HG03378 (cell line): ENCODE measurements around the gene CEMIP2.

Experiments used
- ATAC-seq: cut with Tn5 transposase; IDR thresholded peaks from one replicate; pipeline ENCODE4 v1.9.1; 2021; ENCODE audit warnings: mild to moderate bottlenecking, moderate library complexity; ENCODE audit not compliant: unreplicated experiment

CEMIP2 gene

GRCh38 chr9:71752928-71753327 lies 15.4 kb downstream of the CEMIP2 start:
- ATAC-seq = no peak

GRCh38 chr9:71752352-71752751 lies 16.0 kb downstream of the CEMIP2 start:
- ATAC-seq = no peak

GRCh38 chr9:71748280-71748743 lies 20.0 kb downstream of the CEMIP2 start:
- ATAC-seq = no peak

GRCh38 chr9:71747576-71747975 lies 20.7 kb downstream of the CEMIP2 start:
- ATAC-seq = no peak

GRCh38 chr9:71746758-71747125 lies 21.6 kb downstream of the CEMIP2 start:
- no peak for ATAC-seq

- no peak for ATAC-seq
These were observed 22.1 kb downstream of the CEMIP2 start for GRCh38 chr9:71746023-71746757.

- ATAC-seq = no peak
These were observed 23.4 kb downstream of the CEMIP2 start for GRCh38 chr9:71744754-71745521.

- ATAC-seq = no peak
These were observed 24.4 kb downstream of the CEMIP2 start for GRCh38 chr9:71743882-71744281.

- ATAC-seq = no peak
These were observed 25.1 kb downstream of the CEMIP2 start for GRCh38 chr9:71743217-71743705.

- no peak for ATAC-seq
These were observed 25.6 kb downstream of the CEMIP2 start for GRCh38 chr9:71742703-71743102.

GRCh38 chr9:71741926-71742648 lies 26.2 kb downstream of the CEMIP2 start:
- no peak for ATAC-seq

GRCh38 chr9:71740199-71740598 lies 28.1 kb downstream of the CEMIP2 start:
- ATAC-seq = no peak

GRCh38 chr9:71737455-71737854 lies 30.9 kb downstream of the CEMIP2 start:
- ATAC-seq = no peak

GRCh38 chr9:71736236-71736635 lies 32.1 kb downstream of the CEMIP2 start:
- ATAC-seq = no peak

- ATAC-seq = no peak
These were observed 33.4 kb downstream of the CEMIP2 start for GRCh38 chr9:71734950-71735349.

- ATAC-seq = no peak
These were observed 35.1 kb downstream of the CEMIP2 start for GRCh38 chr9:71733176-71733575.

- no peak for ATAC-seq
These were observed 38.3 kb downstream of the CEMIP2 start for GRCh38 chr9:71729816-71730526.

GRCh38 chr9:71726723-71727122 lies 41.6 kb downstream of the CEMIP2 start:
- no peak for ATAC-seq

- no peak for ATAC-seq
These were observed 42.5 kb downstream of the CEMIP2 start for GRCh38 chr9:71725590-71726338.

- no peak for ATAC-seq
These were observed 46.5 kb downstream of the CEMIP2 start for GRCh38 chr9:71721855-71722254.
